Measurements from ENCODE around the gene FREM1. TPM values are rescaled to one million over a fixed set of nuclear protein-coding genes. Genes with fewer than 3 reads are reported as not detected.

FREM1 gene
- total RNA-seq, 1 donor from 2014 or later: 4.3 TPM

DNA sequence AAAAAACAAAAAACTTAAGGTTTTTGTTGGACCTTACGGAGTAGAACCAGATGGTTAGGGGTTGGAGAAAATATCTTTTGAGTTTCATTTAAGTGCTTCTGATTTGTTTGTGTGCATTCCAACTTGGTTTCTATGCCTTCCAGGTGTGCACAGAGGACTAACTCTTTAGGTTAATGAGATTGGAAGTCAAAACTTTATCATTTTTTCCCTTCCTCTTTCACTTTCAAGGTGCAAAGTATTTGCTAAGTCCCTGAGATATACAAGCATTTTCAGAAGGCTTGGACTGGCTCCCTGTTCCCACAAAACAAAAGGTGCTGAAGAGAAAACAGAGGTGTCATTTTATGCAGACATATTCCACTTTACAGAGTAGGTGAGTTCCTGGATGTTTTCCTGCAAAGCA is 157.4 kb downstream of the FREM1 start:
- Histone ChIP-seq H3K9me3 (no peaks in the 10 kb centered on the region), H3K4me1 (no peaks in the 10 kb centered on the region), H3K27ac (no peak overlapping the region), H3K27me3 (ENCODE audit: low read depth) (no peaks in the 10 kb centered on the region), H3K36me3 (no peaks in the 10 kb centered on the region), H3K4me3 (no peak overlapping the region)
- ATAC-seq (no peak), DNase-seq (no peak)
- TF ChIP-seq, protein P1, sequence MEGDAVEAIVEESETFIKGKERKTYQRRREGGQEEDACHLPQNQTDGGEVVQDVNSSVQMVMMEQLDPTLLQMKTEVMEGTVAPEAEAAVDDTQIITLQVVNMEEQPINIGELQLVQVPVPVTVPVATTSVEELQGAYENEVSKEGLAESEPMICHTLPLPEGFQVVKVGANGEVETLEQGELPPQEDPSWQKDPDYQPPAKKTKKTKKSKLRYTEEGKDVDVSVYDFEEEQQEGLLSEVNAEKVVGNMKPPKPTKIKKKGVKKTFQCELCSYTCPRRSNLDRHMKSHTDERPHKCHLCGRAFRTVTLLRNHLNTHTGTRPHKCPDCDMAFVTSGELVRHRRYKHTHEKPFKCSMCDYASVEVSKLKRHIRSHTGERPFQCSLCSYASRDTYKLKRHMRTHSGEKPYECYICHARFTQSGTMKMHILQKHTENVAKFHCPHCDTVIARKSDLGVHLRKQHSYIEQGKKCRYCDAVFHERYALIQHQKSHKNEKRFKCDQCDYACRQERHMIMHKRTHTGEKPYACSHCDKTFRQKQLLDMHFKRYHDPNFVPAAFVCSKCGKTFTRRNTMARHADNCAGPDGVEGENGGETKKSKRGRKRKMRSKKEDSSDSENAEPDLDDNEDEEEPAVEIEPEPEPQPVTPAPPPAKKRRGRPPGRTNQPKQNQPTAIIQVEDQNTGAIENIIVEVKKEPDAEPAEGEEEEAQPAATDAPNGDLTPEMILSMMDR (IDR thresholded peaks at IDR 0.05): no peak
- intact Hi-C loops (cut with DNase I): no loop called here

DNA sequence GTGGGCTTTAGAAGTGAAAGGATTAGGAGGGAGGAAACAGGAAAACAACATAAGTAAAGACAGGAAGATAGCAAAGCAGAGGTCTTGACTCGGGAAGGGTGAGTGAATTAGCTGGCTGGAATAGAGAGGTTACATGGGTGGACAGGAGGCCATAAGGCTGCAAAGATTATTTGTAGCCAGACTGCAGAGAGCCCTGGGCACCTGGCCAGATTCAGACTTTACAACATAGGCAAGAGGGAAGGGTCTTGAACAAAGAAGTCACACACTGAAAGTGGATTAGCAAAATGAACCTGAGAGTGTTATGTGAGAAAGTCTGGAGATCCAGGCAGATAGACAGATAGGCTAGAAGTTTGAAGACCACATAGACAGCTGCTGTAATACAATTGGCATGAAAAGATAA is 158.0 kb downstream of the FREM1 start:
- intact Hi-C loops (cut with DNase I): no loop called here
- Histone ChIP-seq H3K36me3 (no peaks in the 10 kb centered on the region), H3K27ac (no peak overlapping the region), H3K4me3 (no peak overlapping the region), H3K27me3 (ENCODE audit: low read depth) (no peaks in the 10 kb centered on the region), H3K4me1 (no peaks in the 10 kb centered on the region), H3K9me3 (no peaks in the 10 kb centered on the region)
- DNase-seq (no peak), ATAC-seq (no peak)
- TF ChIP-seq, protein P1 (IDR thresholded peaks at IDR 0.05): no peak

DNA sequence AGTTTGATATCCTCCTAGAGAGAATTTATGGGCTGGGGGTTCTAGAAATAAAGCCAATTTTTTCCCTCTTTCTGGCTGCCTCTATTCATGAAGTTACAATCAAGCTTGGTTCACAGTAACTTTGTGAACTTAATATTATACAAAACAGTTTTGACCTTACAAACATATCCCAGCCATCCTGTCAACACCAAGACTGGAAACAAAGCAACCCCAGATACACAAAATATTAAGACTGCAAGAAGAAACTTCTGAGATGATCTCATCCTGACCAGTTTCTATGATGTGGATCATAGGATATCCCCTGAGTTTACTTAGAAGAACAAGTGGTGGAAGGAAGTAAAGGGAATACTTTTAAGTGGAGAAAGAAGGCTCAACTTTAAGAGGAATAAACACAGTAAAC is 159.4 kb downstream of the FREM1 start:
- H3K27ac ChIP-seq: no peak overlapping the region
- no peaks in the 10 kb centered on the region for H3K9me3 ChIP-seq
- no peaks in the 10 kb centered on the region for H3K36me3 ChIP-seq
- H3K27me3 ChIP-seq (ENCODE audit: low read depth): no peaks in the 10 kb centered on the region
- H3K4me3 ChIP-seq: no peak overlapping the region
- H3K4me1 ChIP-seq: no peaks in the 10 kb centered on the region
- TF ChIP-seq, protein P1 (IDR thresholded peaks at IDR 0.05): no peak
- intact Hi-C loops (cut with DNase I): no loop called here
- no peak for ATAC-seq
- no peak for DNase-seq

DNA sequence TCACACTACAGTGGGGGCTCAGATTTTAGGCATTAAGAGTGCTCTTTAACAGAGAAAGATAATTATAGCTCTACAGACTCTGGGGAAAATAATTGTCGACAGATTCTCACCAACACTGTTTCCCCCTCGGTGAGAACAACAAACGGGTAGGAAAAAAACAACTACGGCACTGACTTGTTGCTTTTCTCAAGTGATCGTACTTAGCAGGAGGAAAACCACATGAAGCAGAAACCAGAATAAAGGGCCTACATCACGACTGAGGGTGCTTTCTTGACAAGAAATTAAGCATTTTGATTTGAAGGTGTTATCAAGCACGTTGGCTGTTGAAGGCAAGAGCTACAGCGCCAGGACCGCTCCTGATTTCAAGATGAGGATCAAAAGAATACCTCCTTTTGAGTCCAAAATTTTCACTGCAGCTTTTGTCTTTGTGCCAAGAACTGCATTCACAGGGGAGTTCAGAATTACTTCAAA is 160.5 kb downstream of the FREM1 start:
- Histone ChIP-seq H3K4me1 (no peaks in the 10 kb centered on the region), H3K9me3 (no peaks in the 10 kb centered on the region), H3K27me3 (ENCODE audit: low read depth) (no peaks in the 10 kb centered on the region), H3K27ac (no peak overlapping the region), H3K4me3 (no peak overlapping the region), H3K36me3 (no peaks in the 10 kb centered on the region)
- TF ChIP-seq, protein P1 (IDR thresholded peaks at IDR 0.05): no peak
- ATAC-seq: no peak
- intact Hi-C loops (cut with DNase I): no loop called here
- no peak for DNase-seq

DNA sequence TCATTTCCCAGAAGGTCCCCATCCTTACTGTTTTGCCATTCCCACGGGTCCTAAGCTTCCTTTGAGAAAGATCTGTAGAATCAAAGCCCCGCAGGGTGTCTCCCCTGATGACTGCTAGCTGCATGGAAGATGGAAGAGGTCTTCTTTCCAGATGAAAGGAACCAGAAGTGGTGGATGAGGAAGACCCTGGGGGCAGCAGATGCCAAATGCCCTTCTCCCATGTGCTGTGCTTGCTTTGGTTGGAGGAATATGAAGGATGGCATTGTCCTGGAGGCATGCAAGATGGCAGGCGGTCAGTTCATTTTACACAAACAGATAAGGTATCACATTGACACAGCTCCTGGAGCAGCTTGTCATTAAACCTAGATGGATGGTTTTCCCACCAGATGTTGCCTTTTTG is 161.9 kb downstream of the FREM1 start:
- Histone ChIP-seq H3K27me3 (ENCODE audit: low read depth) (no peaks in the 10 kb centered on the region), H3K9me3 (no peaks in the 10 kb centered on the region), H3K4me1 (no peaks in the 10 kb centered on the region), H3K4me3 (no peak overlapping the region), H3K27ac (no peak overlapping the region), H3K36me3 (no peaks in the 10 kb centered on the region)
- DNase-seq (no peak), ATAC-seq (no peak)
- TF ChIP-seq, protein P1 (IDR thresholded peaks at IDR 0.05): no peak
- intact Hi-C loops (cut with DNase I): no loop called here

DNA sequence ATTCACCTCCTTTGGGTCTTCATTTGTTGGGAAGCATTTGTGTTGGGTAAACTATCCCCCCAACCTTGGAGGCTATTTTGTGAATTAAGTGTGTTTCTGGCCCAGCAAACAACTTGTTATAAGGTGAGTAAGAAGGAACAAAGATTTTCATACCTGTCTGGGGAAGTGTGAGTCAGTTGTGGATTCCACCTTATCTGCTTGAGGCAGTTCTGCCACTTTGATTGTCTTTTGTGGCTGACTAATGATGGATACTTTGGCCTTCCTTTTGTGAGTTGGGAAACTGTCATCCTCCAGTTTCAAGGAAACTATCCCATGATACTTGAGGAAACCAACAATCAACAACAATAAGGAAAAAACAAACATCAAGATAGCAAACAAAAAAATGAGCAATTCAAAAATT is 163.1 kb downstream of the FREM1 start:
- no peaks in the 10 kb centered on the region for H3K4me1 ChIP-seq
- H3K4me3 ChIP-seq: no peak overlapping the region
- no peak for DNase-seq
- intact Hi-C loops (cut with DNase I): no loop called here
- no peaks in the 10 kb centered on the region for H3K27me3 ChIP-seq (ENCODE audit: low read depth)
- H3K27ac ChIP-seq: no peak overlapping the region
- H3K9me3 ChIP-seq: no peaks in the 10 kb centered on the region
- TF ChIP-seq, protein P1 (IDR thresholded peaks at IDR 0.05): no peak
- no peak for ATAC-seq
- no peaks in the 10 kb centered on the region for H3K36me3 ChIP-seq

All from lower lobe of right lung (tissue), 2 donors.